ENCODE measurements around the gene CD58. TPM values are rescaled to one million over a fixed set of nuclear protein-coding genes. Genes with fewer than 3 reads are reported as not detected.

The CD58 gene
- total RNA-seq, 4 donors from 2014 or later = 14.3 to 32.4 (median 24.8) TPM

GRCh38 chr1:116503546-116504307 is 67.1 kb downstream of the CD58 start:
- no peak for ATAC-seq
- WGBS, 2 donors (ENCODE audit: low coverage in 1 of 2) = 89% methylated on average over 3 of the region's 7 CpGs; no CpG with 5 or more reads in 1 of the 2 donors
- Histone ChIP-seq H3K4me1 (peaks cover 0 to 5% (median 0%) of the 10 kb centered on the region in 3 donors), H3K4me3 (no peak overlapping the region), H3K9me3 (no peaks in the 10 kb centered on the region), H3K27me3 (no peaks in the 10 kb centered on the region), H3K27ac (peak overlapping the region in 2 of 4 donors; percentile 4 to 51), H3K36me3 (no peaks in the 10 kb centered on the region)
- TF ChIP-seq CTCF (IDR thresholded peaks at IDR 0.05) (no peak), POLR2AphosphoS5 (IDR thresholded peaks at IDR 0.05) (no peak), POLR2A (IDR thresholded peaks at IDR 0.05) (no peak), EP300 (IDR thresholded peaks at IDR 0.05) (no peak)

- H3K27me3 ChIP-seq = no peaks in the 10 kb centered on the region
- H3K27ac ChIP-seq = no peak overlapping the region
- TF ChIP-seq POLR2AphosphoS5 (IDR thresholded peaks at IDR 0.05) (no peak), POLR2A (IDR thresholded peaks at IDR 0.05) (no peak), EP300 (IDR thresholded peaks at IDR 0.05) (no peak), CTCF (IDR thresholded peaks at IDR 0.05) (no peak)
- no peak overlapping the region for H3K4me3 ChIP-seq
- no peak for ATAC-seq
- WGBS, 2 donors (ENCODE audit: low coverage in 1 of 2) = 53 to 100% methylated on average over 3 of the region's 5 CpGs
- H3K4me1 ChIP-seq = peaks cover 0 to 8% (median 0%) of the 10 kb centered on the region in 3 donors
- no peaks in the 10 kb centered on the region for H3K9me3 ChIP-seq
- H3K36me3 ChIP-seq = no peaks in the 10 kb centered on the region
These were observed 68.0 kb downstream of the CD58 start for GRCh38 chr1:116502671-116503314.

GRCh38 chr1:116501870-116502244 is 69.0 kb downstream of the CD58 start:
- WGBS, 2 donors (ENCODE audit: low coverage in 1 of 2) = 92% methylated on average over 2 of the region's 2 CpGs; no CpG with 5 or more reads in 1 of the 2 donors
- H3K27ac ChIP-seq = no peak overlapping the region
- ATAC-seq = no peak
- TF ChIP-seq POLR2A (IDR thresholded peaks at IDR 0.05) = no peak
- H3K9me3 ChIP-seq = no peaks in the 10 kb centered on the region
- no peaks in the 10 kb centered on the region for H3K27me3 ChIP-seq
- no peaks in the 10 kb centered on the region for H3K36me3 ChIP-seq
- H3K4me3 ChIP-seq = no peak overlapping the region
- H3K4me1 ChIP-seq = peaks cover 0 to 8% (median 0%) of the 10 kb centered on the region in 3 donors

- Histone ChIP-seq H3K27ac (no peak overlapping the region), H3K36me3 (no peaks in the 10 kb centered on the region), H3K4me1 (peaks cover 0 to 13% (median under 1%) of the 10 kb centered on the region in 3 donors), H3K27me3 (no peaks in the 10 kb centered on the region), H3K4me3 (no peak overlapping the region), H3K9me3 (no peaks in the 10 kb centered on the region)
- TF ChIP-seq POLR2AphosphoS5 (IDR thresholded peaks at IDR 0.05) (no peak), CTCF (IDR thresholded peaks at IDR 0.05) (no peak), POLR2A (IDR thresholded peaks at IDR 0.05) (no peak), EP300 (IDR thresholded peaks at IDR 0.05) (no peak)
- ATAC-seq = no peak
- 74 to 84% methylated on average over 5 to 7 of the region's 9 CpGs for WGBS, 2 donors (ENCODE audit: low coverage in 1 of 2)
These were observed 69.5 kb downstream of the CD58 start for GRCh38 chr1:116501125-116501869.
